Measurements from ENCODE around the gene RNASE1. TPM values are rescaled to one million over a fixed set of nuclear protein-coding genes. Genes with fewer than 3 reads are reported as not detected.

RNASE1 gene
- total and polyA plus RNA-seq, 2 donors (not counting 3 experiments of a cell fraction or from before 2014, with no cell fraction given) = 182 to 909 TPM

GRCh38 chr14:20791187-20791586 lies 11.5 kb downstream of the RNASE1 start:
- DNase-seq (ENCODE audit: low read depth, low spot score) = no peak
- H3K9me1 ChIP-seq (replicated peaks; ENCODE audit: control insufficient read depth, extremely low read depth, insufficient read depth, low read length) = no peaks in the 10 kb centered on the region
- H3K27ac ChIP-seq (ENCODE audit: insufficient read depth, low read depth, low read length) = no peak overlapping the region
- TF ChIP-seq GATA2 (IDR thresholded peaks at IDR 0.05; ENCODE audit: insufficient read depth, insufficient read length, low read depth, low read length) (no peak), POLR2A (IDR thresholded peaks at IDR 0.05; ENCODE audit: low read depth, low read length) (no peak), JUN (IDR thresholded peaks at IDR 0.05; ENCODE audit: borderline replicate concordance, insufficient read depth, insufficient read length, low read depth) (no peak)
- TF ChIP-seq, protein P1, sequence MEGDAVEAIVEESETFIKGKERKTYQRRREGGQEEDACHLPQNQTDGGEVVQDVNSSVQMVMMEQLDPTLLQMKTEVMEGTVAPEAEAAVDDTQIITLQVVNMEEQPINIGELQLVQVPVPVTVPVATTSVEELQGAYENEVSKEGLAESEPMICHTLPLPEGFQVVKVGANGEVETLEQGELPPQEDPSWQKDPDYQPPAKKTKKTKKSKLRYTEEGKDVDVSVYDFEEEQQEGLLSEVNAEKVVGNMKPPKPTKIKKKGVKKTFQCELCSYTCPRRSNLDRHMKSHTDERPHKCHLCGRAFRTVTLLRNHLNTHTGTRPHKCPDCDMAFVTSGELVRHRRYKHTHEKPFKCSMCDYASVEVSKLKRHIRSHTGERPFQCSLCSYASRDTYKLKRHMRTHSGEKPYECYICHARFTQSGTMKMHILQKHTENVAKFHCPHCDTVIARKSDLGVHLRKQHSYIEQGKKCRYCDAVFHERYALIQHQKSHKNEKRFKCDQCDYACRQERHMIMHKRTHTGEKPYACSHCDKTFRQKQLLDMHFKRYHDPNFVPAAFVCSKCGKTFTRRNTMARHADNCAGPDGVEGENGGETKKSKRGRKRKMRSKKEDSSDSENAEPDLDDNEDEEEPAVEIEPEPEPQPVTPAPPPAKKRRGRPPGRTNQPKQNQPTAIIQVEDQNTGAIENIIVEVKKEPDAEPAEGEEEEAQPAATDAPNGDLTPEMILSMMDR (IDR thresholded peaks at IDR 0.05; ENCODE audit: extremely low read depth in 1 of 2, insufficient read depth in 1 of 2, low read depth in 1 of 2, low read length in 2 of 2) = no peak
- TF ChIP-seq, protein P2, sequence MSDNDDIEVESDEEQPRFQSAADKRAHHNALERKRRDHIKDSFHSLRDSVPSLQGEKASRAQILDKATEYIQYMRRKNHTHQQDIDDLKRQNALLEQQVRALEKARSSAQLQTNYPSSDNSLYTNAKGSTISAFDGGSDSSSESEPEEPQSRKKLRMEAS (IDR thresholded peaks at IDR 0.05; ENCODE audit: insufficient read depth, insufficient read length) = no peak
- POLR2A ChIA-PET = no interaction called here
- H3K79me2 ChIP-seq (ENCODE audit: control insufficient read depth, insufficient read depth, low read length) = no peaks in the 10 kb centered on the region
- no peaks in the 10 kb centered on the region for H3K36me3 ChIP-seq (ENCODE audit: control insufficient read depth in 2 of 2, extremely low read depth in 1 of 2, insufficient read depth in 2 of 2, low read length in 2 of 2)
- intact Hi-C loops (cut with micrococcal nuclease) (no loop called here), dilution Hi-C loops (cut with MboI; ENCODE audit: extremely low pct_ligation_motif_present, low sequenced_read_pairs) (no loop called here)
- H3K9ac ChIP-seq (replicated peaks; ENCODE audit: extremely low read depth, insufficient read depth, low read length) = no peak overlapping the region
- no peaks in the 10 kb centered on the region for H3K9me3 ChIP-seq (replicated peaks; ENCODE audit: control insufficient read depth, insufficient read depth, low read length)
- no peak overlapping the region for H3K4me2 ChIP-seq (ENCODE audit: insufficient read depth, low read length)
- BruUV-seq (replicated peaks) = no TSS peak
- no peak for FAIRE-seq
- no peak overlapping the region for H3K4me3 ChIP-seq (replicated peaks in 1 of 3; ENCODE audit: insufficient read depth in 1 of 3, low read depth in 1 of 3, low read length in 3 of 3)
- no peaks in the 10 kb centered on the region for H3K27me3 ChIP-seq (ENCODE audit: control insufficient read depth in 2 of 2, insufficient read depth in 2 of 2, low read length in 2 of 2)
- H2AFZ ChIP-seq (ENCODE audit: low read depth, low read length) = no peak overlapping the region
- H3K4me1 ChIP-seq (ENCODE audit: control insufficient read depth, extremely low read depth, insufficient read depth, low read length) = peaks cover 18% of the 10 kb centered on the region
- CTCF ChIA-PET = interaction anchor here (1.7 kb wide), 1 partner anchor 33 kb away, joined by 8 read pairs; no protein-coding TSS in a partner anchor
- H4K20me1 ChIP-seq (replicated peaks; ENCODE audit: control insufficient read depth, extremely low read depth, insufficient read depth, low read length) = no peaks in the 10 kb centered on the region
